Omental fat pad (tissue), 4 donors: ENCODE measurements around the gene SLCO3A1. TPM values are rescaled to one million over a fixed set of nuclear protein-coding genes. Genes with fewer than 3 reads are reported as not detected.
A peak's percentile ranks its signal among the peaks of the same experiment; 100 is the strongest.

Source experiments
- ATAC-seq: fragments of 150-250 bp; one replicate; pipeline ENCODE4 v1.9.1; 2016; ENCODE audit warnings: mild to moderate bottlenecking, moderate library complexity; ENCODE audit not compliant: low FRiP score
- DNase-seq: peaks from one replicate; pipeline ENCODE4 v3.0.0-alpha.2; 2019; ENCODE audit warnings: low spot score
- CTCF ChIP-seq, 3 donors: fragments of 450-650 bp; IDR thresholded peaks; one replicate each; pipeline ENCODE4 v1.5.1; 2016 to 2017; ENCODE audit warnings: antibody characterized with exemption in 3 of 3, mild to moderate bottlenecking in 3 of 3, moderate library complexity in 2 of 3
- total RNA-seq, 4 donors: library from RNA; depleted of rRNA; stranded (reverse); fragments of >200 nt; gene quantifications; one replicate each; pipeline ENCODE4 v1.1.0, GENCODE V29; 2016

Gene SLCO3A1
- total RNA-seq, 4 donors from 2014 or later, result 12.3 to 21.8 (median 14.8) TPM

GRCh38 chr15:91946581-91947292 is 93.2 kb downstream of the SLCO3A1 start:
- TF ChIP-seq CTCF (IDR thresholded peaks at IDR 0.05), result no peak
- ATAC-seq, result no peak
- DNase-seq, result no peak

GRCh38 chr15:91947293-91947679 is 93.8 kb downstream of the SLCO3A1 start:
- DNase-seq, result no peak
- ATAC-seq, result no peak
- TF ChIP-seq CTCF (IDR thresholded peaks at IDR 0.05), result no peak

GRCh38 chr15:91947683-91948608 is 94.4 kb downstream of the SLCO3A1 start:
- TF ChIP-seq CTCF (IDR thresholded peaks at IDR 0.05), result no peak
- DNase-seq, result no peak
- peak; percentile 88 for ATAC-seq

- DNase-seq (no peak), ATAC-seq (no peak)
- no peak for TF ChIP-seq CTCF (IDR thresholded peaks at IDR 0.05)
Observed at GRCh38 chr15:91949361-91949760, 95.9 kb downstream of the SLCO3A1 start.

GRCh38 chr15:91950054-91950453 is 96.5 kb downstream of the SLCO3A1 start:
- DNase-seq (no peak), ATAC-seq (no peak)
- no peak for TF ChIP-seq CTCF (IDR thresholded peaks at IDR 0.05)

- ATAC-seq (no peak), DNase-seq (no peak)
- no peak for TF ChIP-seq CTCF (IDR thresholded peaks at IDR 0.05)
Observed at GRCh38 chr15:91950631-91951329, 97.3 kb downstream of the SLCO3A1 start.
